HepG2 (cell line): ENCODE data around the gene ELOVL2. TPM values are rescaled to one million over a fixed set of nuclear protein-coding genes. Genes with fewer than 3 reads are reported as not detected.

ENCODE experiments used
- BCL6 ChIP-seq: IDR thresholded peaks from 2 replicates; pipeline ENCODE4 v1.6.1; 2016; ENCODE audit warnings: missing genetic modification reagents, missing compliant biosample characterization
- DZIP1 ChIP-seq: sonication (generic); formaldehyde crosslinking; IDR thresholded peaks from 2 replicates; pipeline ENCODE4 v1.5.0; 2020; ENCODE audit warnings: mild to moderate bottlenecking, missing genetic modification reagents
- FOXA3 ChIP-seq: IDR thresholded peaks from 2 replicates; pipeline ENCODE4 v1.6.1; 2016; ENCODE audit warnings: missing genetic modification reagents, missing compliant biosample characterization
- FOXP4 ChIP-seq: sonication (generic); formaldehyde crosslinking; IDR thresholded peaks from 2 replicates; pipeline ENCODE4 v1.4.0; 2020; ENCODE audit warnings: missing genetic modification reagents
- HOXA5 ChIP-seq: sonication (generic); formaldehyde crosslinking; IDR thresholded peaks from 2 replicates; pipeline ENCODE4 v1.4.0; 2020; ENCODE audit warnings: missing genetic modification reagents
- JDP2 ChIP-seq: sonication (generic); formaldehyde crosslinking; IDR thresholded peaks from 2 replicates; pipeline ENCODE4 v1.8.1; 2022; ENCODE audit warnings: missing genetic modification reagents, borderline replicate concordance
- MXI1 ChIP-seq: IDR thresholded peaks from 3 replicates; pipeline ENCODE4 v1.6.1; 2012; ENCODE audit warnings: low read depth, low read length, inconsistent platforms, borderline replicate concordance
- NBN ChIP-seq: fragments of 450-650 bp; conservative IDR thresholded peaks from 2 replicates; pipeline ENCODE4 v1.6.1; 2017
- NR2F1 ChIP-seq, 2 experiments: fragments of 450-650 bp in 1 of 2; formaldehyde crosslinking in 1 of 2; IDR thresholded peaks; 2 replicates each; pipeline versions ENCODE4 v1.5.0 to v1.6.1; 2016 to 2020; ENCODE audit warnings: mild to moderate bottlenecking in 1 of 2, missing compliant biosample characterization in 1 of 2, missing genetic modification reagents in 1 of 2, moderate library complexity in 1 of 2
- RFX1 ChIP-seq: fragments of 450-650 bp; IDR thresholded peaks from 2 replicates; pipeline ENCODE4 v1.6.1; 2017
- RFX5 ChIP-seq: IDR thresholded peaks from 2 replicates; pipeline ENCODE4 v1.6.1; 2011; ENCODE audit warnings: low read depth, low read length, improper control_type of control experiment
- SRSF9 ChIP-seq: fragments of 200-400 bp; formaldehyde crosslinking; IDR thresholded peaks from 2 replicates; pipeline ENCODE4 v1.6.1; 2018; ENCODE audit warnings: borderline replicate concordance, mild to moderate bottlenecking, low read depth, low read length; ENCODE audit not compliant: insufficient read depth, poor library complexity, severe bottlenecking
- TOPORS ChIP-seq: sonication (generic); formaldehyde crosslinking; IDR thresholded peaks from 2 replicates; pipeline ENCODE4 v1.8.0; 2023; ENCODE audit warnings: mild to moderate bottlenecking, missing genetic modification reagents
- ZFYVE20 ChIP-seq: sonication (generic); formaldehyde crosslinking; IDR thresholded peaks from 2 replicates; pipeline ENCODE4 v1.8.0; 2023; ENCODE audit warnings: low read depth, mild to moderate bottlenecking, moderate library complexity, missing genetic modification reagents, borderline replicate concordance
- ZNF263 ChIP-seq: sonication (generic); formaldehyde crosslinking; IDR thresholded peaks from 2 replicates; pipeline ENCODE4 v1.4.0; 2020; ENCODE audit warnings: missing genetic modification reagents
- ZNF33A ChIP-seq: sonication (generic); formaldehyde crosslinking; IDR thresholded peaks from 2 replicates; pipeline ENCODE4 v1.5.1; 2020; ENCODE audit warnings: missing genetic modification reagents, mild to moderate bottlenecking, moderate library complexity, borderline replicate concordance
- ZNF33B ChIP-seq: sonication (generic); formaldehyde crosslinking; IDR thresholded peaks from 2 replicates; pipeline ENCODE4 v1.5.1; 2020; ENCODE audit warnings: mild to moderate bottlenecking, missing genetic modification reagents
- ZNF34 ChIP-seq: sonication (generic); formaldehyde crosslinking; IDR thresholded peaks from 2 replicates; pipeline ENCODE4 v1.4.0; 2020; ENCODE audit warnings: mild to moderate bottlenecking, missing genetic modification reagents, borderline replicate concordance
- ZNF468 ChIP-seq: sonication (generic); formaldehyde crosslinking; IDR thresholded peaks from 2 replicates; pipeline ENCODE4 v1.8.0; 2022; ENCODE audit warnings: mild to moderate bottlenecking, moderate library complexity, missing genetic modification reagents
- ZNF547 ChIP-seq: sonication (generic); formaldehyde crosslinking; IDR thresholded peaks from 2 replicates; pipeline ENCODE4 v1.5.1; 2020; ENCODE audit warnings: mild to moderate bottlenecking, missing genetic modification reagents
- ZNF609 ChIP-seq: sonication (generic); formaldehyde crosslinking; IDR thresholded peaks from 2 replicates; pipeline ENCODE4 v1.4.0; 2020; ENCODE audit warnings: mild to moderate bottlenecking, missing genetic modification reagents, borderline replicate concordance
- ZNF891 ChIP-seq: sonication (generic); formaldehyde crosslinking; IDR thresholded peaks from 2 replicates; pipeline ENCODE4 v1.5.0; 2020; ENCODE audit warnings: mild to moderate bottlenecking, missing genetic modification reagents
- polyA plus RNA-seq, 8 experiments: library from polyadenylated mRNA; depleted of rRNA in 3 of 8; stranded (reverse) in 7 of 8; unstranded in 1 of 8; fragments of >200 nt; fragmentation: Illumina TruSeq in 4 of 8; extraction: Trizol in 4 of 8; gene quantifications; 2 replicates each; pipeline versions ENCODE4 v1.2.1 to v1.2.3, GENCODE V29; 2011 to 2016; ENCODE audit warnings: low read depth in 4 of 8, missing spikeins in 1 of 8, mixed read lengths in 1 of 8; ENCODE audit not compliant: insufficient read depth in 1 of 8
- total RNA-seq, 5 experiments: library from RNA; depleted of rRNA; stranded (reverse); fragments of >200 nt; fragmentation: Illumina TruSeq; extraction: Trizol; gene quantifications; 2 replicates each; pipeline ENCODE4 v1.2.3, GENCODE V29; 2016; ENCODE audit warnings: low read depth in 1 of 5

ELOVL2 gene
- total and polyA plus RNA-seq, 2 of the 13 experiments (the other 11 are each of a cell fraction or from before 2014, with no cell fraction given), result 43.6 to 65.4 TPM

- TF ChIP-seq FOXP4 (CRISPR knock-in tag) (peak; percentile 63), ZFYVE20 (no peak), NBN (no peak), TOPORS (CRISPR knock-in tag) (no peak), ZNF33A (CRISPR knock-in tag) (no peak), MXI1 (no peak; the same call in 2 of the 3 replicates), ZNF891 (no peak), ZNF33B (CRISPR knock-in tag) (no peak), SRSF9 (no peak), ZNF263 (CRISPR knock-in tag) (peak; percentile 59), DZIP1 (CRISPR knock-in tag) (no peak), ZNF468 (CRISPR knock-in tag) (no peak), RFX5 (no peak), ZNF34 (CRISPR knock-in tag) (no peak), FOXA3 (CRISPR knock-in tag) (peak; percentile 81), RFX1 (no peak; the same call in 1 of the 2 replicates), BCL6 (CRISPR knock-in tag) (peak; percentile 86), JDP2 (CRISPR knock-in tag) (no peak), ZNF609 (CRISPR knock-in tag) (peak; percentile 88; the same call in 1 of the 2 replicates), HOXA5 (CRISPR knock-in tag) (no peak), ZNF547 (CRISPR knock-in tag) (0 out of 2 replicates have a peak, but pooled peaks have one; percentile 20), NR2F1 (CRISPR knock-in tag; IDR thresholded peaks at IDR 0.05) (peak in 1 of 2 experiments; percentile 51; a peak in 1 of 4 replicates)
These were observed 86.7 kb downstream of the ELOVL2 start (continued) for GRCh38 chr6:10957414-10957886.
